Nephron (organoid): ENCODE measurements around the gene MAB21L4.

Experiments used
- H3K27ac Mint-ChIP-seq, 3 experiments: 2 replicates each; pipeline ENCODE4 v1.8.0; 2020; ENCODE audit warnings: mixed read lengths in 3 of 3, mild to moderate bottlenecking in 2 of 3, moderate library complexity in 1 of 3
- H3K27me3 Mint-ChIP-seq: 2 replicates; pipeline ENCODE4 v1.8.0; 2021; ENCODE audit warnings: low read depth, mild to moderate bottlenecking, moderate library complexity, mixed read lengths
- H3K36me3 Mint-ChIP-seq: 2 replicates; pipeline ENCODE4 v1.8.0; 2020; ENCODE audit warnings: low read depth, mixed read lengths
- H3K4me1 Mint-ChIP-seq: 2 replicates; pipeline ENCODE4 v1.8.0; 2020; ENCODE audit warnings: mixed read lengths
- H3K4me3 Mint-ChIP-seq, 3 experiments: 2 replicates each; pipeline ENCODE4 v1.8.0; 2020; ENCODE audit warnings: mild to moderate bottlenecking in 3 of 3, mixed read lengths in 3 of 3, moderate library complexity in 2 of 3
- H3K9me3 Mint-ChIP-seq: 2 replicates; pipeline ENCODE4 v1.8.0; 2020; ENCODE audit warnings: mixed read lengths
- CTCF ChIP-seq, 3 experiments: fragments of 200-600 bp; sonication (generic); IDR thresholded peaks; one replicate each; pipeline ENCODE4 v1.5.0; 2021; ENCODE audit warnings: antibody characterized with exemption in 3 of 3; ENCODE audit not compliant: unreplicated experiment in 3 of 3

The MAB21L4 gene

GRCh38 chr2:240892925-240893324 lies 3.0 kb downstream of the MAB21L4 start:
- no peak for TF ChIP-seq CTCF (IDR thresholded peaks at IDR 0.05; ENCODE audit: unreplicated experiment in 3 of 3)
- Mint-ChIP-seq H3K4me1 (no peaks in the 10 kb centered on the region), H3K4me3 (no peak overlapping the region), H3K9me3 (no peaks in the 10 kb centered on the region), H3K36me3 (no peaks in the 10 kb centered on the region), H3K27ac (no peak overlapping the region), H3K27me3 (peaks cover 8% of the 10 kb centered on the region)

- no peak overlapping the region for H3K4me3 Mint-ChIP-seq
- H3K36me3 Mint-ChIP-seq = no peaks in the 10 kb centered on the region
- no peaks in the 10 kb centered on the region for H3K9me3 Mint-ChIP-seq
- TF ChIP-seq CTCF (IDR thresholded peaks at IDR 0.05; ENCODE audit: unreplicated experiment in 3 of 3) = no peak
- H3K4me1 Mint-ChIP-seq = no peaks in the 10 kb centered on the region
- no peak overlapping the region for H3K27ac Mint-ChIP-seq
- peaks cover 6% of the 10 kb centered on the region for H3K27me3 Mint-ChIP-seq
These were observed 3.6 kb downstream of the MAB21L4 start for GRCh38 chr2:240892356-240892755.

GRCh38 chr2:240891492-240892340 lies 4.2 kb downstream of the MAB21L4 start:
- Mint-ChIP-seq H3K4me1 (no peaks in the 10 kb centered on the region), H3K4me3 (no peak overlapping the region), H3K36me3 (no peaks in the 10 kb centered on the region), H3K27me3 (peaks cover 5% of the 10 kb centered on the region), H3K9me3 (no peaks in the 10 kb centered on the region), H3K27ac (no peak overlapping the region)
- no peak for TF ChIP-seq CTCF (IDR thresholded peaks at IDR 0.05; ENCODE audit: unreplicated experiment in 3 of 3)

GRCh38 chr2:240890691-240891090 lies 5.3 kb downstream of the MAB21L4 start:
- Mint-ChIP-seq H3K27ac (no peak overlapping the region), H3K4me3 (no peak overlapping the region), H3K27me3 (peaks cover 5% of the 10 kb centered on the region), H3K4me1 (no peaks in the 10 kb centered on the region), H3K9me3 (no peaks in the 10 kb centered on the region), H3K36me3 (no peaks in the 10 kb centered on the region)
- no peak for TF ChIP-seq CTCF (IDR thresholded peaks at IDR 0.05; ENCODE audit: unreplicated experiment in 3 of 3)

GRCh38 chr2:240889601-240890560 lies 6.1 kb downstream of the MAB21L4 start:
- Mint-ChIP-seq H3K9me3 (no peaks in the 10 kb centered on the region), H3K27me3 (peaks cover 1% of the 10 kb centered on the region), H3K4me1 (no peaks in the 10 kb centered on the region), H3K4me3 (no peak overlapping the region), H3K36me3 (no peaks in the 10 kb centered on the region), H3K27ac (no peak overlapping the region)
- no peak for TF ChIP-seq CTCF (IDR thresholded peaks at IDR 0.05; ENCODE audit: unreplicated experiment in 3 of 3)
